PFSK-1 (cell line): ENCODE data around the gene CPA1.

Source experiments
- FOXP2 ChIP-seq: optimal IDR thresholded peaks from 2 replicates; pipeline ENCODE3; 2011; ENCODE audit warnings: borderline replicate concordance, control low read depth, inconsistent platforms; ENCODE audit not compliant: insufficient read depth; ENCODE audit errors: extremely low read length, extremely low read depth
- POLR2AphosphoS5 ChIP-seq: IDR thresholded peaks from 2 replicates; pipeline ENCODE4 v1.6.1; 2012; ENCODE audit warnings: low read depth, mild to moderate bottlenecking, control low read depth, low read length, moderate library complexity
- SIN3A ChIP-seq: IDR thresholded peaks from 2 replicates; pipeline ENCODE4 v1.6.1; 2012; ENCODE audit warnings: mild to moderate bottlenecking, low read length, moderate library complexity, borderline replicate concordance; ENCODE audit not compliant: insufficient read depth
- TAF1 ChIP-seq: IDR thresholded peaks from 2 replicates; pipeline ENCODE4 v1.6.1; 2012; ENCODE audit warnings: low read length, control low read depth, borderline replicate concordance; ENCODE audit not compliant: insufficient read depth
- TF ChIP-seq, protein P1 (sequence below), 2 experiments: IDR thresholded peaks; 2 replicates each; pipeline versions ENCODE4 v1.6.1 to v1.8.0; 2011 to 2012; ENCODE audit warnings: low read depth in 2 of 2, low read length in 2 of 2, control low read depth in 1 of 2, inconsistent platforms in 1 of 2, mild to moderate bottlenecking in 1 of 2, moderate library complexity in 1 of 2; ENCODE audit not compliant: insufficient read depth in 1 of 2

Gene CPA1

DNA sequence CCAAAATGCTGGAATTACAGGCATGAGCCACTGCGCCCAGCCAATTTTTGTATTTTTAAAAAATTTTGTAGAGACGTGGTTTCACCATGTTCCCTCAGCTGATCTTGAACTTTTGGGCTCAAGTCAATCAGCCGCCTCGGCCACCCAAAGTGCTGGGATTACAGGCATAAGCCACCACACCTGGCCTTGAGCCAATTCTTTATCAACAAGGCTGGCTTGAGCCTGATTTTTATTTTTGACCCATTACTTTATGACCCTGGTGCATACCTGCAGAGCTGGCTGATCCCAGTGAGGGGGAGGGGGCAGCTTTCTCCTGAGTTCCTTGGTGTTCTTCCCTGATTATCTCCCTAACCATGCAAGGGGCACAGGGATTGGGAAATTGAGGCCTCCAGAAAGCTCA is 15.8 kb upstream of the CPA1 start:
- TF ChIP-seq SIN3A: no peak
- TF ChIP-seq POLR2AphosphoS5: no peak
- TF ChIP-seq, protein P1, sequence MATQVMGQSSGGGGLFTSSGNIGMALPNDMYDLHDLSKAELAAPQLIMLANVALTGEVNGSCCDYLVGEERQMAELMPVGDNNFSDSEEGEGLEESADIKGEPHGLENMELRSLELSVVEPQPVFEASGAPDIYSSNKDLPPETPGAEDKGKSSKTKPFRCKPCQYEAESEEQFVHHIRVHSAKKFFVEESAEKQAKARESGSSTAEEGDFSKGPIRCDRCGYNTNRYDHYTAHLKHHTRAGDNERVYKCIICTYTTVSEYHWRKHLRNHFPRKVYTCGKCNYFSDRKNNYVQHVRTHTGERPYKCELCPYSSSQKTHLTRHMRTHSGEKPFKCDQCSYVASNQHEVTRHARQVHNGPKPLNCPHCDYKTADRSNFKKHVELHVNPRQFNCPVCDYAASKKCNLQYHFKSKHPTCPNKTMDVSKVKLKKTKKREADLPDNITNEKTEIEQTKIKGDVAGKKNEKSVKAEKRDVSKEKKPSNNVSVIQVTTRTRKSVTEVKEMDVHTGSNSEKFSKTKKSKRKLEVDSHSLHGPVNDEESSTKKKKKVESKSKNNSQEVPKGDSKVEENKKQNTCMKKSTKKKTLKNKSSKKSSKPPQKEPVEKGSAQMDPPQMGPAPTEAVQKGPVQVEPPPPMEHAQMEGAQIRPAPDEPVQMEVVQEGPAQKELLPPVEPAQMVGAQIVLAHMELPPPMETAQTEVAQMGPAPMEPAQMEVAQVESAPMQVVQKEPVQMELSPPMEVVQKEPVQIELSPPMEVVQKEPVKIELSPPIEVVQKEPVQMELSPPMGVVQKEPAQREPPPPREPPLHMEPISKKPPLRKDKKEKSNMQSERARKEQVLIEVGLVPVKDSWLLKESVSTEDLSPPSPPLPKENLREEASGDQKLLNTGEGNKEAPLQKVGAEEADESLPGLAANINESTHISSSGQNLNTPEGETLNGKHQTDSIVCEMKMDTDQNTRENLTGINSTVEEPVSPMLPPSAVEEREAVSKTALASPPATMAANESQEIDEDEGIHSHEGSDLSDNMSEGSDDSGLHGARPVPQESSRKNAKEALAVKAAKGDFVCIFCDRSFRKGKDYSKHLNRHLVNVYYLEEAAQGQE (IDR thresholded peaks at IDR 0.05; ENCODE audit: insufficient read depth in 1 of 2, low read depth in 2 of 2, low read length in 2 of 2): no peak
- TF ChIP-seq TAF1: no peak
- TF ChIP-seq FOXP2: no peak

DNA sequence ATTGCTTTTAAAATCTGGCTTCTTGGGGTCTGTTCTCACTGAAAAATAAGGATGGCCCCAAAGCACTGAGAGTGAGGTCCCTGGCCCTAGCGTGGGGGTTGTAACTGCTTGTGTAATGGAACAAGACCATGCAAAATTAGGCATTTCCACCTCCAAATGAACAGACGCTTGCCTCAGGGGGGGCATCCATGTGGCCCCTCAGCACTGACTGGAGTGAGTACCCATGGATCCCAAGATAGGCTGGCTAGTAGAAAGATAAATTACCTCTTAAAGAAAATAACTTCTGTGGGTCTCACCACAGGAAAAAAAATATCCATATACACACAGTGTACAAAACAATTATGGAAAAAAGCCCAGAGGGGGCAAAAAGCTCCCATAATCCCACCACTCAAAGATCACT is 15.2 kb upstream of the CPA1 start:
- TF ChIP-seq FOXP2 (no peak), SIN3A (no peak), TAF1 (no peak), POLR2AphosphoS5 (no peak)
- TF ChIP-seq, protein P1 (IDR thresholded peaks at IDR 0.05; ENCODE audit: insufficient read depth in 1 of 2, low read depth in 2 of 2, low read length in 2 of 2): no peak

DNA sequence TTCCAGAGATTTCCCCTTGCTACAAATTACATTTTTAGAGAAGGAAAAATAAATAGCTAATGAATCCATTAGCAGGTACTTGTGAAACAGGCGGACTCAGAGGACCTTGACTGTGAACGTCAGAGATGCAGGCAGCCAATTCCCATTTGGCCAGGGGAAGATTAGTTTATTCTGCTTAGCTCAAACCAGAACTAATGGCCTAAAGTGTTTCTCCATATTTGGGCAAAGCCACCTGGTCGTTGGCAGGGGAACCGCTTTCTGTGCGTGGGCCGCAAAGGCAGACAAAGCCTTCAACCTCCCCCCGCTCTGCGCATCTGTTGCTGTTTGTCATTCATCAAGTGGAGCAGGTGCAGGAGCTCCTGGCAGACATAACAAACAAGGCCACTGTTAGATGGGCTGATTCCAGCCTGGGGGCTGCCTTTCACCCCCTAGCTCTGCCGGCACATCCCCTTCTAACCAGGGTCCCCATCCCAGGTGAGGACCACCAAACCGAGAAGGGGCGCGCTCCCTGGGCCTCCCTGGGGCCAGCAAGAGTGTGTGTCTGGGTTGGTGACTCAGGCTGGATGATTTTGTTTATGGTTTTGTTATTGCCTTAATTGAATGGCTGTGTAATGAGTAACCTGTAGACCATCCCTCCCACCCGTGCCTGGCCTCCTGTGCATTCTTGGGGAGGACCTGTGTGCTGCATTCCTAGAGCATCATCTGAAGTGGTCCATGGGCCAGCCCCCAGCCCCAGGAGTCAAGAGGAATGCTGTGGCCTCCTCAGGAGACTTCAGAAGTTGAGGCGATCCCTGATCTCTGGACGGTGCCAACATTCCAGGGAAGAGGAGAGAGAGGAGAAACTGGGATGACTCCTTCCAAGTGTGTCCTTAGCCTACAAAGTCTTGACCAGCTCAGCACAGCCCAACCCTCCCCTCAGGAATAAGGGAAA is 14.5 kb upstream of the CPA1 start:
- TF ChIP-seq TAF1: no peak
- TF ChIP-seq, protein P1 (IDR thresholded peaks at IDR 0.05; ENCODE audit: insufficient read depth in 1 of 2, low read depth in 2 of 2, low read length in 2 of 2): no peak
- peak; percentile 62 for TF ChIP-seq FOXP2
- TF ChIP-seq SIN3A: no peak

DNA sequence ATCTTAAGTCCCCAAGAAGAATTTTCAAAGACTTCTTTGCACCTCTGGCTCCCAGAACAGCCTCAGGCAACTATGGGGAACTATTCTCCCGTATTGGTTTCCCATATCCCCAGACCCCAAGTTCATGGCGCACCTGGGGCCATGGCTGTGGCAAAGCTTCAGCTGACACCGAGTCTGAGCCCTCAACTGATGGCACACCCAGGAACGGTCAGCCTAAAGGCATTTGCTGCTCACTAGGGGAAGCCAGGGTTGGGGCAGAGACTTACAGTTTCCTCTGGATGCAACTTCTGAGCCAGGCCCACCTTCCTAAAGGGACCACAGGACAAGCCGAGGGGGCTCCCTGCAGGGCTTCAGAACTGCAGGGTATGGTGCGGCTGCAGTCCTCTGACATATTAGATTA is 13.7 kb upstream of the CPA1 start:
- TF ChIP-seq, protein P1 (IDR thresholded peaks at IDR 0.05; ENCODE audit: insufficient read depth in 1 of 2, low read depth in 2 of 2, low read length in 2 of 2): no peak
- no peak for TF ChIP-seq FOXP2
- no peak for TF ChIP-seq SIN3A
- TF ChIP-seq POLR2AphosphoS5: no peak
- TF ChIP-seq TAF1: no peak
